IPS-NIHi11 (cell line): ENCODE results near the gene SEC14L5.
"Not testable (repeated sequence)": the region's sequence is repeated elsewhere in the genome, so short reads cannot be mapped to it uniquely, and the experiment has no call there.

ENCODE experiments used
- DNase-seq: peaks from one replicate; pipeline ENCODE4 v3.0.0; 2012; ENCODE audit warnings: mixed read lengths, low spot score

Gene SEC14L5

GRCh38 chr16:4951583-4951982, 6.5 kb upstream of the SEC14L5 start:
- not testable (repeated sequence) for DNase-seq

- no peak for DNase-seq
Measured at GRCh38 chr16:4954714-4955113, 3.4 kb upstream of the SEC14L5 start.

DNA sequence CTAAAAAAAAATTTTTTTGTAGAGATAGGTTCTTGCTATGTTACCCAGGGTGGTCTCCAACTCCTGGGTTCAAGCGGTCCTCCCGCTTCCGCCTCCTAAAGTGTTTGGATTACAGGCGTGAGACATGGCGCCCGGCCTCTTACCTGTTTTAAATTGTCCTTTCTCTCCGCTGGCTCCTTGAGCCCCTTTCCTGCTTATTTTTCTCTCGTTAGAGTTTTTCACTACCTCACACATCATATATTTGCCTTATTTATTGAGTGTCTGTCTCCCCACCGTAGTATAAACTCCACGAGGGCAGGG, 760 bp upstream of the SEC14L5 start:
- DNase-seq = no peak

DNA sequence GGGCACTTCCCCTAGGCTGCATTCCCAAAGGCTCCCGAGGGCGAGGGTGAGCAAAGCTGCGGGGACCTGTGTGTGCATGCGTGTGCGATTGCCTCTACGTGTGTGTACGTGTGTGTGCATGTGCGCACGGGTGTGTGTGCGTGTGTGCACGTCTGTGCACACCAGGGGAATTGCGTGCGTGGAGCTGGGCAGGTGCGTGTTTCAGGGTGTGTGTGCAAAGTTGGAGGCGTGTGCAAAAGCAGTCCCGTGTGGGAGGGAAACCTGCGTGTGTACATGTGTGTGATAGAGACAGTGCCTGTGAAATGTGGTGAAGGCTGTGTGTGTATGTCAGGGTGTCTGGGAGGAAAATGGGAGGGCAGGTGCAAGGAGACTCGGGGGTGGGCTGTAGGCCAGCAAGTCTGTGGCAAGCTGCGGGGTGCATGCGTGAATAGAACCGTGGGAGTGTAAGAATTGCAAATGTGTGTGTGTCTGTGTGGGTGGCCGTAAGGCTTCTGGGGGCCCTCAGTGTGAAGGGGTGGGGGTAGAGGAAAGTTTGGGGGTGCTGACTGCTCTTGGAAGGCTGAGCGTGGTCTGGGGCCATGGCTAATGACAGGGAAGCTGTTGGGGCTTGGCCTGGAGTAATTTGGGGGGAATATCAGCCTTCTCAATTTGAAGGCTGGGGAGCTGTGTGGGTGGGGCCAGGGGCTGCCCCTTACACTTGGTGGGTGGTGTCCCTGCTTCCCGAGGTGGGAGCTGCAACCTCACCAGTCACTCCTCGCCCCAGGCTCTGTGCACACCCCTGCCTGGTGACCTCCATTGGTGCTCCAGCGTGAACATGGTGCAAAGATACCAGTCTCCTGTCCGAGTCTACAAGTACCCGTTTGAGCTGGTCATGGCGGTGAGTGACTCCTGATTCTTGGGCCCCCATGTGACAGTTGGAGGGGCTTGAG, 644 bp downstream of the SEC14L5 start:
- no peak for DNase-seq

DNA sequence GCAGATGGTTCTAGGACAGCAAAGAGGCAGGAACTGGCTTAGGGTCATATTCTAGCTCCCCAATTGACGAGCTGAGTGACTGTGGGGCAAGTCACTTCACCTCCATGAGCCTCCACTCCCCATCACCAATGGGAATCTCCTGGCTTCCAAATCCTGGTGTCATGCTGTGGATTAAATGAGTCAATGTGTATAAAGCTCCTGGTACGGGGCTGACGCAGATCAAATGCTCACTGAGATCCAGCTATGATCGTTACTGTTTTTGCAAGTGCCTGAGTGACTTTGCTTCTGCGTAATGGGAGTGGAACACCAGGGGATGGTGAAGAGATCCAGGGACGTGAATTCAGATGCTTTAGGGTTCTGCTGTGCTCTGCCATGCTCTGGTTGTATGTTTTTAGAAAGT, 2.4 kb downstream of the SEC14L5 start:
- no peak for DNase-seq

- DNase-seq = no peak
Measured at GRCh38 chr16:4962716-4963115, 4.6 kb downstream of the SEC14L5 start.

- not testable (repeated sequence) for DNase-seq
Measured at GRCh38 chr16:4963527-4963926, 5.4 kb downstream of the SEC14L5 start.

DNA sequence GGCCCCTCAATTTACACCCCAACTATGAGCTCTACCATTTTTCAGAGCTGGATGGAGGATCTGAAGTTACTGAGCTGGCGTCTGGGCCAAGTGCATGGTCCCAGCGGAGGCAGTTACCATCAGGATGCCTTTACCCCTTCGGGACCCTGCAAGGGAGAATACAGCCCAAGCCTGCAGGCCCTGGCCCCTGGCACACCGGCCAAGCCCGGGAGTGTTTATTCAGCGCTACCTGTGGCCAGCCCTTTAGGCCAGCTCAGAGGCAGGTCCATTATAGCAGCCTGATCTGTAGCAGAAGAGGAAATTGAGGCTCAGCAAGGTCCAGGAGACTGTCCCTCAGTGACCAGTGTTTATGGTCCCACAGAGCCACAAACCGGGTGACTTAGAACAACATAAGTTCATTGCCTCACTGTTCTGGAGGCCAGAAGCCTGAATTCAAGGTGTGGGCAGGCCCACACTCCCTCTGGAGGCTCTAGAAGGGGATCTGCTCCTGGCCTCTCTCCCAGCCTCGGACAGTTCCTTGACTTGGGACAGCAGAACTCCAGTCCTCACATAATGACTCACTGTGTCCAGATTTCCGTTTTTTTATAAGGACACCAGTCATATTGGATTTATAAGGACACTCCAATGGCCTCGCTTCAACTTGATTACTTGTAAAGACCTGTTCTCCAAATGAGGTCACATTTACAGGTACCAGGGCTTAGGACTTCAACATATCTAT, 8.8 kb downstream of the SEC14L5 start:
- no peak for DNase-seq

DNA sequence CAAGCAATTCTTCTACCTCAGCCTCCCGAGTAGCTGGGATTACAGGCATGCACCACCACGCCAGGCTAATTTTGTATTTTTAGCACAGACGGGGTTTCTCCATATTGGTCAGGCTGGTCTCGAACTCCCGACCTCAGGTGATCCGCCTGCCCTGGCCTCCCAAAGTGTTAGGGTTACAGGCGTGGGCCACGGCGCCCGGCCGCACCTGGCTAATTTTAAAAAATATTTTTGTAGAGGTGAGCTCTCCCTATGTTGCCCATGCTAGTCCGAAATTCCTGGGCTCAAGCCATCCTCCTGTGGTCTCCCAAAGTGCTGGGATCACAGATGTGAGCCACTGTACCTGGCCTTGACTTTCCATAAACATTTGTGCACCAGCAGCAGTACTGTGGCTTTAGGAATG, 10.1 kb downstream of the SEC14L5 start:
- not testable (repeated sequence) for DNase-seq

DNA sequence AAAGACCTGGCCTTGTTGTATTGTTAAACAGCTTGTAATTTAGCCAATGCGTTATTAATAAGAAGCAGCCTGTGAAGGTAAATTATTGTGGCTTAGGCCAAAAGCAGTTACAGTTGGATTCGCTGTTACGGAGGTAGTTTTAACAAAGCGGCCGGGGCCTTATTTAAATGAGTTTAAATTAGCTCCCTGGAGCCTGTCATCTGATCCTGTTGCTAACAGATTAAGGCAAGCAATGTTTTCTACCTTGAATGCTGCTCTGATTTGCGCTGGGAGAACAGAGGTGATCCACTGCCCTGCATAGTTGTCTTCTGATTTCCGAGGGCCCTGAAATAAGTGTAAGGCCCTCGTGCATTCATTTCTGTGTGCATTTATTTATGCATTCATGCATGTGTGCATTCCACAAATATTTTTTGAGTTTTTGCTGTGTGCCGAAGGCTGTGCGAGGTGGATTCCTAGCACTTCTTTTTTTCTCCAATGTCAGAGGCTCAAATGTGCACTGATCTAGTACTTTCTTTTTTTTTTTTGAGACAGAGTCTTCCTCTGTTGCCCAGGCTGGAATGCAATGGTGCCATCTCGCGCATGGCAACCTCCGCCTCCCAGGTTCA, 10.9 kb downstream of the SEC14L5 start:
- DNase-seq = no peak

DNA sequence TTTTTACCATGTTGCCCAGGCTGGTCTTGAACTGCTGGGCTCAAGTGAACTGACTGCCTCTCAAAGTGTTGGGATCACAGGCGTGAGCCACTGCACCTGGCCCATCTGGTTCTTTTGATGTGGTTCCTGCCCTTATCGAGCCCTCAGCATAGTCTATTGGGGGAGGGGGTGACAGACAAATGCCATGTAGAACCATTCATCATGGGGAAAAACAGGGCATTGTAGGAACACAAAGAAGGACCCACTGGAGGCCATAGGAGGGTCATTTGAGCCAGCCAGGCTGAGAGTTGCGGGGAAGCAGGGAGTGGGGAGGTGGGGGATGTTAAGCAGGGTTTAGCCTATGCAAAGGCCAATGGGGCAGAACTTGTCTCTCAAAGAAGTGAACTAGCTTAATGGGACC, 11.9 kb downstream of the SEC14L5 start:
- DNase-seq = no peak

- no peak for DNase-seq
Measured at GRCh38 chr16:4972938-4973587, 14.9 kb downstream of the SEC14L5 start.

- DNase-seq = no peak
Measured at GRCh38 chr16:4976079-4976478, 17.9 kb downstream of the SEC14L5 start.

DNA sequence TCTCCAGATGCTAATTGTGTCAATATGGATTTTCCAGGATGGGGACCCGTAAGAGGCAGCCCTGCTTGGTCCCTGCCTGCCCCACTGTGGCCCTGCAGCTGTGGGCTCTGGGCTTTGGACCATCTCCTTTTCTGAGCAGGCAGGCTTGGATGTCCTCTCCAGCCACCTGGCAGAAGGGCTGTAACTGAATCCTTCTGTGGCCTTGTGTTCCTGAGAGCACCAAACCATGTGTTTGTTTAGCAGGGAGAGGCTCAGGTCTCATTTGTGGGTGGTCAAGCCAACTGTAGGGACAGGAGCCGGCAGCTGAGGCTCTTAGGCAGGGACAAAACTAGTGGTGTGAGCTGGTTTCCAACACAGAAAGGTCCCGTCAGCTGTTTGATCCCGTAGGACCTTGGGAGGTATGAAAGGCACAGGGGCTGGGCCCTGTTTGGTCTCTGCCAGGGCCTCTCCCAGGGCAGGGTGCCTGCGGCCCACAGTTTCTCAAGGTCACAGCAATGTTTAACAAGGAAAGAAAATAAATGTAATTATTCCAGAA, 18.5 kb downstream of the SEC14L5 start:
- DNase-seq = no peak

DNA sequence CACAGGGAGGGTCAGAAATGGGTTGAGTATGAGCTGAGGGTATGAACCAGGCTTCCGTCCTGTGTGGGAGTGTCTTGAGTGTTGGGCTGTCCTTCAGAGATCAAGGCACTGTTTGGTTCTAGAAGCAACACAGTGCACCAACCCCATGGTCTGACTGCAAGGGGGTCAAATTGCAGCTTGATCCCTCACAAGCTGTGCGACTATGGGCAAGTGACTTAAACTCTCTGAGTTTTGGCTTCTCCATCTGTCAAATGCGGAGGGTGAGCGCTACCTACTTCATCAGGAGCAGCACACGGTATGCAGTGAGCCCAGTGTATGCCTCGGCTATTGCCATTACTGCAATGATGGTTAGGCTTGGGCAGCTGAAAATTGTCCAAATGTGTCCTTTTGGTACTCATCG, 21.0 kb downstream of the SEC14L5 start:
- DNase-seq = no peak

- no peak for DNase-seq
Measured at GRCh38 chr16:4979736-4980660, 21.9 kb downstream of the SEC14L5 start.

GRCh38 chr16:4980691-4981090, 22.6 kb downstream of the SEC14L5 start:
- DNase-seq = no peak

- DNase-seq = no peak
Measured at GRCh38 chr16:4981473-4981872, 23.3 kb downstream of the SEC14L5 start.

DNA sequence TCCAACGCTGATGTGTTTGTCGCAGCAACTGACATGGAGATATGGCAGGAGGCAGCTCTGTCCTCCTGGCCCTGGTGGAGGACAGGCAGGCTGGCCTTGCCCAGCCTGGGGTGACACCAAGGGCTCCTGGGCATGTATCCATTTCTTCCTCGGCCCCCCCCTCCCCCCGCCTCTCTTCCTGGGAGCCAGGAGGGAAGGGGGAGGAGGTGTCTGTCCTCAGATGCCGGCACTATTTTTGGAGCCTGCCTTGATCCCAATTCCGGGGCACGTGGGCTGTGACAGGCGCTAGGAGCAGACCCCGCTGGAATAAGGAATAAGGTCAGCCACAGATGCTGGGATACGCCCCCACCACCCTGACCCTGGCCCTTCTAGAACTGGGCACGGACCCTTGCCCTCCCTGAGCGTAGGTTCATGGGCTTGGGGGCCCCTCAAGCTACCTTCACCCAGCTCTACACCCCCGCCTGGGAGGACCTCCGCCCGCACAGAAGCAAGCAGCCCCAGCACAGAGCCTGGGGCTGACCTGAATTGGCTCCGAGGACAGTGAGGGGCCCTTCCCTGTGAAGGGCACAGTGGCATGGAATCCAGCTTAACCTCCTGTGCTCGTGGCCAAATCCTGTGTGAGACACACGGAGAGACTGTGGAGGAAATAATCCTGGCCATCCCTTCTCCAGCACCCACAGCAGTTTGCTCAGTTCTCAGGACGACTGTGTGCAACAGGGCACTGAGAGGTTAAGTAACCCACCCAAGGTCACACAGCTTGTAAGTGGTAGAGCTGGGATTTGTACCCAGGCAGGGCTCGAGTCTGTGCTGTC, 24.1 kb downstream of the SEC14L5 start:
- no peak for DNase-seq
